Adipose tissue (tissue), 3 donors: Measurements from ENCODE around the gene FOXG1. TPM values are rescaled to one million over a fixed set of nuclear protein-coding genes. Genes with fewer than 3 reads are reported as not detected.

Experiments
- H3K27ac ChIP-seq: one replicate; pipeline ENCODE4 v1.5.1; 2013; ENCODE audit warnings: low read depth, low read length
- WGBS, 3 donors: extraction: QIAGEN DNeasy Blood & Tissue Kit; methylation state at CpG; one replicate each; pipeline ENCODE4 v1.1.7; 2013; 5-methylcytosine and 5-hydroxymethylcytosine counted together
- polyA plus RNA-seq, 3 donors: library from polyadenylated mRNA; stranded (reverse); fragments of 200-250 nt; gene quantifications; one replicate each; pipeline ENCODE4 v1.2.3, GENCODE V29; 2013
- donor health status: healthy with polysubstance abuse.
- donor health status: Bipolar disorder and iron deficiency.
- donor health status: healthy.

Gene FOXG1
- polyA plus RNA-seq, 3 donors, result not detected

DNA sequence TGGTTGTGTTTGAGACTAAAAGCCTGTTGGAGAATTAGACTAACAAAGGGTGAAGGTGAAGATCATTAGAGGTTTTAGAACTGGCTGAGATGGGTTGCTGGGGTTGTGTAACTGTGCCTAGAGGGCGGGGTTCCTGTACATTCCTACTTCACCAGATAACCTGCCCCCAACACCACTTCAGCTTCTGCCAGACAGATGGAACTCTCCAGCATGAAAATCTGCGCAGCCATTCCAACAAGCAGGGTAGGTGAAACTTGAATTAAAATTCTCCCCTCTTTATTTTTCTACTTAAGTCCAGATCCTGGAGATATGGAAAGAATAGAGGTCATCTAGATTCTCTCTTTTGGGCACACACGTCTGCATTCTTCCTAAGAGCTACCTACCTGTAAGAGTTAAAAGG, 6.0 kb downstream of the FOXG1 start:
- no peak overlapping the region for H3K27ac ChIP-seq
- 8 to 15% (median 10%) methylated on average over 3 of the region's 3 CpGs for WGBS, 3 donors

DNA sequence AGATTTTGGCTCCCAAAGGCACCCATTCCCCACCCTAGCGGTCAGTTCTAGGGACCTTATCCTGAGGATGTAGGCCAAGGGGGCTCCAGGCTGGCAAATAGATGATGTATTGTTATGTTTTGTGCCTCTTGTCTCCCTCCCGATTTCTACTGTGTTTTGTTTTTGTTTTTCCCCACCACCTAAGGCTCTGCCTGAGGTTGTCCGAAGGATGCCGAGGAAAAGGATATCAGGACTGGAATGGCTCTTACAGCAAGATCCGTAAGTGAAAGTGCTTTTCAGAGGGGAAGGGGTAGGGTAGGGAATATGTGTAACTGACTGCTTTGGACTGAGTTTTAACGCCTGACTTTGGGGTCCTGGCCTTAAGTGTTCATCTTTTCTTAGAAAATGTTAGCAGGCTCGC, 6.6 kb downstream of the FOXG1 start:
- WGBS, 3 donors, result 3 to 6% (median 5%) methylated on average over 7 of the region's 7 CpGs
- H3K27ac ChIP-seq, result no peak overlapping the region

DNA sequence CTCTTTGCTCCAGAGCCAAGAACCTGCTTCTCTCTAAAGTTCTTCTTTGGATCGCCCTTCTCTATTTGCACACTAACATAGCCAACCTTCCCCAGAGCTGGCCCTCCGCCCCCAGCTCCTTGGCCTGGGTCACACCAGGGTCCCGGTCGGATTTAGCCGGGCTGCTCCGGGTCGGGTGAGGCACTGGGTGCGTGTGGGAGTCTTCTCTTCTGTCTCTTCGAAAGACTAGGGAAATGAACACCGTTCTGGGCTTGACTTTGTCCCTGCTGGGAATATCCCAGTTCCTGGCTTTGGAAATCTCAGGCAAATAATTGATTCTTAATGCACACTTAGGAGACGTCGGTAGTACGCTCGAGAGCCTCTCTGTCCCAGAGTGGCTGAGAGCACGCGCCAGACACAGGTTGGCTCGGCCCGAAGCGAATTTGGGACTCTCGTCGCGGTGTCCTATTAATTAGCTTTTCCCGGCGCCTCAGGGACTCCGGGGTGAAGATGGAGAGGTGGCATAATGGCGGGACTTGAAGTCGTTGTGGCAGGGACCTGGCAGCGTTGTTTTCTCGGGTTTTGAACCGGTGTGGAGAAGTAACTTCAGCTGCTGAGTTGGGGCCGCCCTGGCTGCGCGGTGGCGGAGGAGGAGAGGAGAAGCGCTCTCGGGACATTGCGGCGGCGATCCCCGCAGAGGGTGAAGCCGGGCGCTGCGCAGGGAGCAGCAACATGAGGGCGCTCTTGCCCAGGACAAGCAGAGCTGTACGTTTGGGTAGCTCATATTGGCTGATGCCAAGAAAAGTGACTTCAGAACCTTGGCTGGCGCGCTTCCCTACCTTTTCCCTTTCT, 7.5 kb downstream of the FOXG1 start:
- H3K27ac ChIP-seq, result no peak overlapping the region

DNA sequence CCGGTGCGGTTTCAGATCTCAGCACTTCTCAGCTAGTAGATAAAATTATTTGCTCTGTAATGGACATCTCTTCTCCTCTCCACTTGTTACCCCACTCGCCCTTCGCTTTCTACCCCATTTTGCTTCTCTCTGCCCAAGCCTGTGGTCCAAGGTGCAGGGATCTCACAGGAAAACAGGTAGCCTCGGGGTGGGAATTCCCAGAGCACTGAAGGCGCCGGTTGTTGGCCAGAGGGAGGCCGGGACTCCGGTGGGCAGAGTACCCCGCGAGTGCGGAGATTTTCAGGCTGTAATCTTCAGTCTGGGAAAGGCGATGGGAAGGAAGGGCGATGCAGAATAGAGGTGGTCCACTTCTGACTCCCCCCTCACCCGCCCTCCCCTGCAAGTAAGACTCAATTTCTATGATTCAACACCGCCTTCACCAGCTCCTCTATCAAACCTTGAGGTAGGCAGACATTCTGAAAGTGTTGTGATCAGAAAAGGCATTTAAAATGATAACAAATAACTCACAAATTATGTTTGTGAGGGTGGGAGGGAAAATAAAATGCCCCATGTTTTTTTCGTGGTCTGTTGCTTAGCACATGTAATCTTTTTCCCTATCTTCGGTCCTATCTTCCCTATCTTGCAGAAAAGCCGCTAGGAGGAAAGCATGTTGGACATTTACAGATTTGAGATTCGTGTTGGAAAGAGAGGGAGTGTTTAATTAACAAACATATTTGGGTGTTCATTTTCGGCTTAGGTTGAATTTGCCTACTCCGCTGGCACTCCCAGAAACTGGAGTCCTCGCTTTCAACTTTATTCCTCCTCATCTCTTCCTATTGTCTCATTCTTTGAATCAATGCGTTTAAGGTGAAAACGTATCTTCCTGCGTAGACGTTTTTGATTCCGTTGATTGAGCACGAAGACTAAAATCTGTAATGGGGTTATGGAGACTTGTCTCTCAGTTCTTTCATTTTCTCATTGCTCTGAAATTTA, 8.5 kb downstream of the FOXG1 start:
- no peak overlapping the region for H3K27ac ChIP-seq
- 6 to 12% (median 8%) methylated on average over 29 of the region's 29 CpGs for WGBS, 3 donors

More for the DNA sequence above, 7.5 kb downstream of the FOXG1 start:
- 3 to 5% (median 5%) methylated on average over 47 of the region's 47 CpGs for WGBS, 3 donors

DNA sequence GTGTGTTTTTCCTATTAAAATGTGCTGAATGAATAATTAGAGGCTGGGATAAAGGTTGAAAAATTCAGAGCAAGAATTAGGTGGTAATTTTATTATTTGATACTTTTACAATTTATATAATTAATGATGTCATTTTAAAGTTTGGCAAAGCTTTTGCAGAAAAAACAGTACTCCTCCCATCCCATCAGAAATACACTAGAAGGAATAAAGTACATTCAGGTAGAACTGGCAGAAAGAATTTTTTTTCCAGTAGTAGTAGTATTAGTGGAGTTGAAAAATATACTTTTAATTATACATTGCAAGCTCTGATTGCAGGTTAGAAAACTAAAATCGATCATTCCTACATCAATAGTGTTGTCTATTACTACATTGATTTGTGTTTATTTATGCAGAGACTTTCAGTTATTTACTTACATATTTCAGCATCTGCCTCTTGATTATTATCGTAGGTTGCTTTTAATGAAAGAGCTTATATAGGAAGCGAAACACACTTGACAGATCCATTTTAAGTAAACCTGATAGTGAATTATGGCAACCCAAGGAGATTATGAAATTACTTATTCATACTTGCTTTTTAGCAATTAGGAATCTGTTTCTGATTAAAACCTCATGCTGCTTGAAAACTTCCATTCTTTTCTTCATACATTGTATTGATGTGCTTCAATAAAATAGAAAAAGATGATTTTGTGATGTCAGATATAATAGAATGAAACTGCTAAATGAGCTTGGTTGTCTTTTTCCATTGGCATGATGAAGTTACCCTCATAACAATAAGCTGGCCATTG, 10.1 kb downstream of the FOXG1 start:
- WGBS, 3 donors, result 20 to 22% (median 21%) methylated on average over 3 of the region's 3 CpGs
- no peak overlapping the region for H3K27ac ChIP-seq

DNA sequence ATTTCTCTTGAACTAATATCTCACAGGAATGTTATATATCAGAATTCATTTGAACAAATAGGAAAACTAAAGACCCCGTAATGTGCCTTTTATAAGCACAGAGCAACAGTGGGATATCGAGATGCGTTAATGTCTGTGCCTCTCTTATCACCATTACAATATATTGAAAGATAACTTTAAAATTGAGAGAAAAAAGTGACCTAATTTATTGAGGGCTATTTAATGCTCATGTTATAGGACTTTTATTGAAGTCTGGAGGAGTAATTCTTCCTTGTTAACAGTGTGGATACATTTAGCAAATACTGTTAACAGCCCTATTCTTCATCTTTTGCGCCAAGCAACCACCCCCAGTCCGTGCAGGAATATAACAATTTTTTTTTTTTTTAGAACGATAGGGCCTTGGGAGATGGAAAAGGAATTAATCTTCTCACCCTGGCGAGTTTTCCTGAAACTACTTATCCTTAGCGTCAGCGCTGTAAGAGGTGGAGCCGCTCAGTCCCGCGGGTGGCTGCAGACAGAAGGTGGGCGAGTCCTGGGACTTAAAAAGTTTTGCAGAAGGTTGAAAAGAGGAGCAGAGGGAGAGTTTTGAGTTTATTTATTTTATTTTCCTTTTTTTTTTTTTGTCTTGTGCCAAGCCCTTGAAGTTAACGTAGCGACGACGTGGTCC, 11.0 kb downstream of the FOXG1 start:
- WGBS, 3 donors, result 11 to 13% (median 11%) methylated on average over 17 of the region's 17 CpGs
- H3K27ac ChIP-seq, result no peak overlapping the region

DNA sequence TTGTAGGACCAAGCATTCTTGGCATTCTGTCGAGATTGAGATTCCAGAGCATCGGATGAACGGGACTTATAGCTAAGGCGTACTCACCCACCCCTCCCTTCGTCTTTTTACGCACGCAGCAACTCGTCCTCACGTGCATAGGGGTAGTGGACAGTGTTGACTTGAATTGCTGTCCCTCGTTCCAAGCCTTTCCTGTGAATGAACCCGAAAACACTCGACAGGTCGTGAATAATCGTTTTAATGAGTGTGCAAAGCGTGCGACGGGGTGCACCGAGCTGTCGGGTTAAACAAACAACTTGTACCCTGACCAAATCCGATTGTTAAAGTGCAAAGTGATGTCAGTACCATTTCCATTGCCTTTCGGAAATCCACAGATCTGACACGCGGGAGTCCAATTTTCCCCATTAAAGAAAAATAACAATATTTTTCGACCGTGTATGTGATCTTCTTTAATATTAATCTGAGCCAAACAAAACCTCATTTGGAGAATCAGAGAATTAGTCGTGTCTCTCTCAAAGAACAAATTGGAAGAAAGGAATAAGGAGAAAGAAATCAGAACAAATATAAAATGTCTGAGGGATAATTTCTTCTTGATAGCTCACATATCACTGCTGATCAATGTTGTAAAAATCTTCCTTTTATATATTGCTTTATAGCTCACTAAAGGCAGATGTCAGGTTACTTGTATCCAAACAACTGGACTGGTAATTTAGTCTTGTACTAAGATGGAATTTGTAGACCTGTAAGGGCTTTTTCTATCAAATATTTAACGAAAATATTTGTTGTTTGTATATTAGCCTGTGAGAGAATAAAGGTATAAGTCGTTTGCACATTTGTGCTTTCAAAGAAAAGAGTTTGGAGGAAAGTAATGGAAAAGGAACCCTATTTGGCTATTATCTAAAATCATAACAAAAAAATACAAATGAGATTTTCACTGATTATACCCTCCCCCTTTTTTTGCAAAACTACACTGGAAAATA, 11.8 kb downstream of the FOXG1 start:
- H3K27ac ChIP-seq, result no peak overlapping the region
- 4 to 7% (median 6%) methylated on average over 28 of the region's 28 CpGs for WGBS, 3 donors

DNA sequence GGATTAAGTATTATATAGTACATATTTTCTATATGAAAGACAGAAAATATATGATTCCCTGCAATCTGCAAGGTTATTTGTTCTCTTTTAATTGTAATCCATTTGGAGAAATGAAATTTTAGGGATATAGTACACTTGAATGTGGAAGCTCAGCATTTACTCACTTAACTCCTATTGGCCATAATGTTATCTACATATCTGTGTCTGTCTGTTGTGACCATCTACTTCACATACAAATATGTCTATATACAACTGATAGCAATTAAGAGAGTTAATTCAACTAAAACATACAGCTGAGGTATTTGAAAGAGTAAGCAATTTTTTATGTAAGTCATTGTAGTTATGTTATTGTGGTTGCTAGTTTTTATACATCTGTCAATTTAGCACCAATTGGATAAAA, 12.9 kb downstream of the FOXG1 start:
- H3K27ac ChIP-seq, result no peak overlapping the region

DNA sequence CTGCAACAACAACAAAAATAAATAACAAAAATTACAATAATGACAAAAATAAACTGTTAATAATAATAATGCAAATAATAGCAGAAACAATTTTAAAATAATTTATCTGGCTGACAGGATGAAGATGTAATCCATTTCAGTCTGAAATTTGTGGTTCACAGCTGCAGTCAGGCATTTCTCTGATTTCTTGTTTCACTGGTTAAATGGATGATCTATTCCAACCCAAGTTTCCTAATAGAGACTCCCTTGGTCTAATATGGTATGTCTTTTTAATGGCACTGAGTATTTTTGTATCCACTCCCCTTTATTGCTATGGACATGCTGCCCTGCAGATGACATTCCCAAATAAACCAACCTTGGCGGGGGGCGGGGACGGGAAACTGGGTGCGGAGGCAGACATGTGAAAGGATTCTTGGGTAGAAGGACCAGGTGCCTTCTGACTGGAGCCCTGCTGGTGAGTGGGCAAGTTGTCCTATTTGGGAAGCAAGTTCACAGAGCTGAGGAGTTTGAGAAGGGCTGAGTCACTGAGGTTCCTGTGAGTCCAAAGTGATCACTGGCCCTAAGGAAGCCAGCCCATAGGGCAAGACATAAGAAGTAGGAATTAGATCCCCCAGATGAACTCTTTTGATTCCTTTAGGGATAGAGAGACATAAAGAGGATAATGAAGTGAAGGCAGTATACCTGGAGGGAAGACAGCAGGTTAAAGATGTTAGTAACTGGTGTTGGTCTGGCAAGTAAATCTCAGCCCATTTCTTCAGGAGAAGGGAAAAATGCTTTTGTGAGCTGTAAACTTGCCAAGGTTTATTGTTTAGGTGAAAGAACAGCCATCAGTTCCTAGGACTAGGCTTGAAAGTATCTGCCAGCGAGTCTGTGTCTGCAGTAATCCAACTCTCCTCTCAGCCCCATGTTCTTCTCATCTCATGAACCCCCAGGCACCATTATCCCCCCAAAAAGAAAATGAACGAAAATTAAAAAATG, 14.5 kb downstream of the FOXG1 start:
- WGBS, 3 donors, result 6 to 12% (median 9%) methylated on average over 6 of the region's 6 CpGs
- H3K27ac ChIP-seq, result no peak overlapping the region

DNA sequence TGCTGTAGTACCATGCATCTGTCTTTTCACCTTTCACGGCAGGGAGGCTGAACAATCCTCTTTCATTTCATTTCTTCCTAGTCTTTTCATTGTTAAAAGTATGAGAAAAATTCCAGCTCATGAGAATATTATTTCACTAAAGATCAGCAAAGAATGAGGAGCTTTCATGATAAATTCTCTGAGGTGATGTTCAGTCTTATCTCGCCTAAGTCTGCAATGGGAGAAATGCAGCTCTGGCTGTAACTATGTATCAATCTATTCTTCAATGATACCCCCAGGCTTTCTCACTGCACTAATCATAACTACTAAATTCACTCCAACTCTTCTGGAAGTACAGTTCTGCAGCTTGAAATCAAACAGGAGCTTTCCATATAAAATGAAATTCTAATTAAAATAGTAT, 15.7 kb downstream of the FOXG1 start:
- no peak overlapping the region for H3K27ac ChIP-seq
- WGBS, 3 donors, result 21 to 29% (median 27%) methylated on average over 2 of the region's 2 CpGs

DNA sequence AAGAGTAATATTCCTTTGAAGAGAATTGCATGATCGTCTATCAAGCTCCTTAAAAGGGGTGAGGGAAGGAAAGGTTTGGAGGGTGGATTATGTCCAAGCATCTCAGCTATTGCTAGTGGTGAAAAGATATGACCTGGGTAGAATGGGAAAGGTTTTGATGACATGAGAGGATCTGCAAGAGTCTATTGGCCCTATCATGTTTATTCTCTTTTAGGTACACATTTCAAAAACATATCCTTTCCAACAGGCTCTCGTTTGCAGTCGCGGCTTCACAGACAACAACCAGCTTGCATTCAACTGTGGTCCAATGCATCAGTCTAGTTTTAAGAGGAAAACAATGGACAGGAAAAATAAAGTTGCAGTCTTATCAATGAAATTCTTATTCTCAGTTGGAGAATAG, 17.1 kb downstream of the FOXG1 start:
- H3K27ac ChIP-seq, result no peak overlapping the region
- 4 to 18% (median 9%) methylated on average over 4 of the region's 4 CpGs for WGBS, 3 donors

DNA sequence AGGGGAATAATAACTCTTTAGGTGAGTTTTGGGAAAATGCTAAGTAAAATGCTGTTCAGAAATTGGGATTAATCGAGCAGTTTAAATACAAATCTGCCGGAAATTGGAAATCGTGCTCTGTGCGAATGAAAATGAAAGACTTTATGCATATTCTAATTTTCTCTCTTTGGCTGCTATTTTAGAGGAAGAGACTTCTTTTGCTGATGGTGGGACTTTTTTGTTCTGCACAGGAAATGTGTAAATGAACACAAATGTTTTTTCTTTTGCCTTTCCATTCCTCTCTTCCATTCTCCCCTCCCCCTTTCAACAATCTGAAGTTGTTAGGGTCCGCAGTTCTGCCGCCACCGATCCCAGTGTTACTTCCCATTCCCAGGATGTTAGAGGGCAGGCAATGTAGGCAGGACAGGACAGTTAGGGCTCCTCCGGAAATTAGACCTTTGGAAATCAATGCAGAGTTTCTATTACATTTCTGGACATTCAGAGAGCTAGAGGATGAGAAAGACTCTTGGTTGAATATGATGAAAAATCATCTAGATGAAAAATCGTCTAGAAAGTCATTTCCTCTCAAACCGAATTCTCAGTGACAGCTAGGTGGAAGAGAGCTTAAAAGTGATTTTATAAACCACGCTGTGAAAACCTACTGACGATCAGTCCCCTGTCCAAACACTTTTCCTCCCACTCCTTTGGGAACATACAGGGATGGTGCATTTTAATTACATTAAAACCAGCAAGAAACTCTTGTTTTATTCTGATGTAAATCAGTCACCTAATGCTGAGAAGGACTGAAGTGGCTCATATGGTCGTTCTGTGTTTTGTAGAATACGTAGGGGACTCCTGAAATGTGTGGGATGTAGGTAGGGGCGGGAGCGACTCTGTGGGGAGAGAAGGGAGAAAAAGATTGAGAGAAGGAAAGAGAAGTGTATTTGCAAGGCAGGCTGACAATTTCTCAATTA, 17.8 kb downstream of the FOXG1 start:
- 8 to 9% (median 8%) methylated on average over 16 of the region's 16 CpGs for WGBS, 3 donors
- no peak overlapping the region for H3K27ac ChIP-seq

DNA sequence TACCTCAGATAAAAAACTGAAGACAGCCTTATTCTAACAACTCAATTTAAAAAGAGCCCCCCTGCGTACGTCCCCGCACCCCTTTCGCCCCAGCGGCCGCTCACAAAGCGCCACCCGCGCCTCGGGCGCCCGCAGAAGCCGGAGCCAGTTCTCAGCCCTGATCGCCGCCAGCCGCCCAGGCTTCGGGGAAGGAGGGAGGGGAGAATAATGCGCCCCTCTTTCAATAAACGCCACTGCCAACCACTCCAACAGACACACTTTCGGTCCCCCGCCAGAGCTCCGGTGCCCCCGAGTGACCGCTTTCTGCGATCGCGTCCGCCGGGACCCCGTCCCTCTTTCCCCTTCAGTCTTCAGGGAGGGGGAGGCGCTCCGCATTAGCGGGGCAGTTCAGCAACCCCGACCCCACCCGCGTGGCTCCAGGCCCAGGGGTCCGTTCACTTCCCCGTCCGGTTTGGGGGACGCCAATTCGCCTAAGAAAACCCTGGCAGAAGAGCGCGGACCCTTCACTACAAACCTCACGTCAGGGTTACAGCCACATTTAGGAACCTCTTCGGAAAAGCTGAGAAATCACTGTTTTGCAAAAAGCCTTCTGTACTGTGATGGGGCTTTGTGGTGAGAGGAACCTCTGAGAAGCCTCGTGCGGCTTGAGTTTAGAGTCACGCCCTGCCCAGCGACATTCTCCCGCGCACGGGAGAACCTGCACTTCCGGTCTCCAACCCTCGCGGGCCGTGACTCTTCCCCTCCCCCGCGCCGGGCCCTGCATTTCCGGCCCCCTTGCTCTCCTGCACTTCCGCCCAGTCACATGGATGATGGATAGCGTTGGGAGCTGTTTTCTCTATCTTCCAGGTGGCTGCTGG, 18.7 kb downstream of the FOXG1 start:
- WGBS, 3 donors, result 3 to 5% (median 4%) methylated on average over 58 to 62 of the region's 62 CpGs
- no peak overlapping the region for H3K27ac ChIP-seq

DNA sequence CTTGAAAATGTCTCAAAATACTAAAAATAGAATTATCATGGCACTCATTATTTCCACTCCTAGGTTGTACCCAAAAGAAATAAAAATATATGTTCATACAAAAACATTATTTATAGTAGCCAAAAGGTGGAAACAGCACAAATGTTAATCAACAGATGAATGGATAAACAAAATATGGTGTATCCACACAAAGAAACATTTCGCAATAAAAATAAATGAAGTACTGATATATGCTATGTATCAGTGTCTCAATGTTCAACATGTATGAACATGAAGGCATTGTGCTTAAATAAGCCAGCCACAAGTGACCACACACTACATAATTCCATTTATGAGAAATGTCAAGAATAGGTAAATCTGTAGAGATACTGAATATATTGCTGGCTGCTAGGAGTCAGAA, 40.9 kb downstream of the FOXG1 start:
- no peak overlapping the region for H3K27ac ChIP-seq
- WGBS, 3 donors, result 89 to 93% (median 92%) methylated on average over 1 of the region's 1 CpG
